ENCODE measurements around the gene TM9SF2. TPM values are rescaled to one million over a fixed set of nuclear protein-coding genes. Genes with fewer than 3 reads are reported as not detected.
"Not testable (repeated sequence)": the region's sequence is repeated elsewhere in the genome, so short reads cannot be mapped to it uniquely, and the experiment has no call there.

The TM9SF2 gene
- total RNA-seq, 2 experiments from 2014 or later = 67.9 to 79.4 TPM

DNA sequence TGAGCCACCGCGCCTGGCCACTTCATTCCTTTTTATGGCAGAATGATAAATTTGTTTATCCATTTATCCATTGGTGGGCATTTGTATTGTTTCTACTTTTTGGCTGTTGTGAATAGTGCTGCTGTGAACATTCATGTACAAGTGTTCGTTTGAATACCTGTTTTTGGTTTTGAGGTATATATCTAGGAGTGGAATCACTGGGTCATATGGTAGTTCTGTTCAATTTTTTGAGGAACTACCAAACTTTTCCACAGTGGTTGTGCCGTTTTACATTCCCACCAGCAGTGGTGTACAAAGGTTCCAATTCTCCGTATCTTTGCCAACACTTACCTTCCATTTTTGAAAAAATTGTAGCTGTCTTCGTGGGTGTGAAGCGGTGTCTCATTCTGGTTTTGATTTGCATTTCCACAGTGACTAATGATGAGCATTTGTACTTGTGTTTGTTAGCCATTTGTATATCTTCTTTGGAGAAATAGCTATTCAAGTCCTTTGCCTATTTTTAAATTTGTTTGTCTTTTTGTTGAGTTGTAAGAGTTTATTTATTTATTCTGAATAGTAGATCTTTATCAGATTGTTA, 55.7 kb downstream of the TM9SF2 start:
- Mint-ChIP-seq H3K36me3 (peaks cover 54% of the 10 kb centered on the region), H3K27ac (no peak overlapping the region), H3K4me3 (no peak overlapping the region), H3K4me1 (peaks cover 8% of the 10 kb centered on the region), H3K9me3 (ENCODE audit: low read depth) (no peaks in the 10 kb centered on the region), H3K27me3 (no peaks in the 10 kb centered on the region)
- CTCF ChIA-PET = interaction anchor here (1.6 kb wide), 1 partner anchor 9 kb away, joined by 3 read pairs; no protein-coding TSS in a partner anchor
- ATAC-seq = no peak
- no peak for DNase-seq

DNA sequence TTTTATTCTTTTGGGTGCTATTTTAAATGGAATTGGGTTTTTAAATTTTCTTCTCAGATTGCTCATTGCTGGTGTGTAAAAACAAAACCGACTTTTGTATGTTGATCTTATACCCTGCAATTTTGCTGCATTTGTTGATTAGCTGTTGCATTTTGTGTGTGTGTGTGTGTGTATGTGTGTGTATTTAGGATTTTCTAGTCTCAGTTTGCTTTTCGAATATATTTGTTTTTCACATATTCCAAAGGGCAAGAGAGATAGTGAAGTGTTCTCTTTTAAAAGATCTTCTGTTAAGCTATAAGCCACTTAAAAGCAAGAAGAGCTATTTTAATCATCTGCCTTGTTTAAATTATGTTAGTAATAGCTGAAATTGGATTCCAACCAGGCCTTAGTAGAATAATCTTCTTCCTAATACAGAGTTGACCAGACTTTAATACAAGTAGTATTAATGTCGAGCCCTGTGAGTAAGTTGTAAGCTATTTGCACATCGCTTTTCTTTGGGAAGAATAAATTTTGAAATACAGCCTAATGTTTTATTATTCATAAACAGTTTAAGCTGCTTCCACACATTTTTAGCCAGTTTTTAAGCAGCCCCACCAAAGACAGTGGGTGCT, 57.4 kb downstream of the TM9SF2 start:
- CTCF ChIA-PET = interaction anchor here (0.8 kb wide), 1 partner anchor 410 kb away, joined by 3 read pairs; no protein-coding TSS in a partner anchor

DNA sequence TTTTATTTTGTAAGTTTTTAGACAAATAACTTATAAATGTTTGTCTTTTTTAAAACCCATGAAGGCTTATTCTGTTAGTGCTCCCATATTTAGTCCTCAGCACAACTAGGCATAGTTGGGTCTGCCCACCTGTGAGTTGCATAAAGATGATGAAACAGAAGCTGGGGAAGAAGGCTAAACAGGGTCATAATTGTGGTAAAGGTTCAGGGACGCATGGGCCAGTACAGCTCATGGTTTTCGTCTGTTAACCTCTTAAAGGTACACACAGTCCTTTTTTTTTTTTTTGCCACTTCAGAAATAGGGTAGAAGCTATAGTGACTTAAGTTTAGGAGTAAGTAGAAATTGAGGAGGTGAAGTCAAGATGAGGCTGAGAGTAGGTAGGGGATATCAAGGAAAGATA, 58.3 kb downstream of the TM9SF2 start:
- DNase-seq (no peak), ATAC-seq (no peak)
- H3K4me3 Mint-ChIP-seq = no peak overlapping the region
- no peaks in the 10 kb centered on the region for H3K9me3 Mint-ChIP-seq (ENCODE audit: low read depth)
- peaks cover 8% of the 10 kb centered on the region for H3K4me1 Mint-ChIP-seq
- H3K27me3 Mint-ChIP-seq = no peaks in the 10 kb centered on the region
- no peak overlapping the region for H3K27ac Mint-ChIP-seq
- H3K36me3 Mint-ChIP-seq = peaks cover 58% of the 10 kb centered on the region
- CTCF ChIA-PET = no interaction called here

More for the DNA sequence above, 57.4 kb downstream of the TM9SF2 start:
- Mint-ChIP-seq H3K27ac (peak overlapping the region; percentile 14), H3K9me3 (ENCODE audit: low read depth) (no peaks in the 10 kb centered on the region), H3K36me3 (peaks cover 57% of the 10 kb centered on the region), H3K27me3 (no peaks in the 10 kb centered on the region), H3K4me3 (no peak overlapping the region), H3K4me1 (peaks cover 8% of the 10 kb centered on the region)
- DNase-seq = no peak
- ATAC-seq = no peak

DNA sequence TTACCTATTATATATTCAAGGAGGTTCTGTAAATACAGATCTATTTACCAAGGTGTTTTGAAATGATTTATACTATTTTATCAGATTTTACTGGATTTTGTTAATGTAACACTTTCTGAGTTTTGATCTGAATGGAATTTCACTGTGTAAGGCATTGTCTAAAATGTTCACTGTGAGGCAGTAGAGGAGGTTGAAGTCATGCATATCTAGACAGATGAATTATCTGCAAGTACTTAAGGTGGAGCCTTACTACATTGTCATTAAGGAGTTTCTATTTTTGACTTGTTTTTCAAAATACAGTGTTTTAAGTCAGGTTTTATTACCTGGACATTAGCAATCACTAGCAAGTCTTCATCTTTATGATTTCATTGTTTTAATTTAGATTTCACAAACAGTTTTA, 62.1 kb downstream of the TM9SF2 start:
- no peak for DNase-seq
- CTCF ChIA-PET = no interaction called here
- Mint-ChIP-seq H3K9me3 (ENCODE audit: low read depth) (no peaks in the 10 kb centered on the region), H3K27ac (no peak overlapping the region), H3K4me1 (peaks cover 4% of the 10 kb centered on the region), H3K36me3 (peaks cover 54% of the 10 kb centered on the region), H3K4me3 (no peak overlapping the region), H3K27me3 (no peaks in the 10 kb centered on the region)
- ATAC-seq = no peak

DNA sequence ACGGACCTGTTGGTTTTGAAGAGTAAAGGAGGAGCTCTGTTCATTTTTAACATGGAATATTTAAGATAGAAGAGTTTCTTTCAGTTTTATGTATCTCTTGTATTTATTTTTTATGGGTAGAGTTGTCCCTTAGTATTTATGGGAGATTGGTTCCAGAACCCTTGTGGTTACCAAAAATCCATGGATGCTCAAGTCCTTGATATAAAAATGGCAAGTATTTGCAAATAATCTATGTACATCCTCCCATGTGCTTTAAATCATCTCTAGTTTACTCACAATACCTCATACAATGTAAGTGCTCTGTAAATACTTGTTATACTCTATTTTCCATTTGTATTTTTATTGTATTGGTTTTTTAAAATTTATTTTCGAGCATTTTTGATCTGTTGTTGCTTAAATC, 63.1 kb downstream of the TM9SF2 start:
- Mint-ChIP-seq H3K27ac (no peak overlapping the region), H3K4me1 (peaks cover 4% of the 10 kb centered on the region), H3K27me3 (no peaks in the 10 kb centered on the region), H3K36me3 (peaks cover 52% of the 10 kb centered on the region), H3K4me3 (no peak overlapping the region), H3K9me3 (ENCODE audit: low read depth) (no peaks in the 10 kb centered on the region)
- CTCF ChIA-PET = no interaction called here
- no peak for ATAC-seq
- no peak for DNase-seq

DNA sequence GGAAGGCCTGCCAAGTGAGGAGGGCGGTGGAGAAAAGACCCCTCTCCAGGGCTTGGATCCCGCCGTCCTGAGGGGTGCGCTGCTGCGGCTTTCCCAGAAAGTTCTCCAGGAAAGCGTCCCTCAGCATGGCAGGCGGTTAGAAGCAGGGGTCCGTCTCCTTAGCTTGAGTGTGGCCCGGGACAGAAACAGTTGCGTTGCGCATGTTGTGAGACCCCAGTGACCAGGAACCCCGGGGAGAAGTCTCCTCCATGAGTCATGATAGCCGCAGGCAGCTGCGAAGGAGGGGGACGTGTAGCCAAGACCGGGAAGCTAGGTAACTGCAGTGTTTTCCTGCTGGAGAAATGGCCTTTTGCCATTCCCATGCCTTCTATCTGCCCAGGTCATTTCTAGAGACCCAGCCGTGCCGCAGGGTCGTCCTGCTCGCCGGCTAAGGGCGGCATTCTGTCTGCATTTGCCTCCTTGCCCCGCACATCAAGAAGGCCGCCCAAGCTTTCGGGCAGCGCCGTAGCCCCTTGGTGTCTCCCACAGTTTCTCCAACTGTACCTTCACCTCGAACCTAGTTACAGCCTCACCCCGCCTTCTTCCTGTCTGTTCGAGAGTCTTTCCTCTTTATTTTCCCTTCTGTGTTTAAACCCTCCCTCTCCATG, 64.3 kb downstream of the TM9SF2 start:
- H3K9me3 Mint-ChIP-seq (ENCODE audit: low read depth) = no peaks in the 10 kb centered on the region
- peaks cover 46% of the 10 kb centered on the region for H3K36me3 Mint-ChIP-seq
- no peak overlapping the region for H3K27ac Mint-ChIP-seq
- peaks cover 4% of the 10 kb centered on the region for H3K4me1 Mint-ChIP-seq
- no peaks in the 10 kb centered on the region for H3K27me3 Mint-ChIP-seq
- H3K4me3 Mint-ChIP-seq = no peak overlapping the region
- DNase-seq (no peak), ATAC-seq (no peak)
- CTCF ChIA-PET = interaction anchor here (1.3 kb wide), 1 partner anchor 8 kb away, joined by 3 read pairs; no protein-coding TSS in a partner anchor

DNA sequence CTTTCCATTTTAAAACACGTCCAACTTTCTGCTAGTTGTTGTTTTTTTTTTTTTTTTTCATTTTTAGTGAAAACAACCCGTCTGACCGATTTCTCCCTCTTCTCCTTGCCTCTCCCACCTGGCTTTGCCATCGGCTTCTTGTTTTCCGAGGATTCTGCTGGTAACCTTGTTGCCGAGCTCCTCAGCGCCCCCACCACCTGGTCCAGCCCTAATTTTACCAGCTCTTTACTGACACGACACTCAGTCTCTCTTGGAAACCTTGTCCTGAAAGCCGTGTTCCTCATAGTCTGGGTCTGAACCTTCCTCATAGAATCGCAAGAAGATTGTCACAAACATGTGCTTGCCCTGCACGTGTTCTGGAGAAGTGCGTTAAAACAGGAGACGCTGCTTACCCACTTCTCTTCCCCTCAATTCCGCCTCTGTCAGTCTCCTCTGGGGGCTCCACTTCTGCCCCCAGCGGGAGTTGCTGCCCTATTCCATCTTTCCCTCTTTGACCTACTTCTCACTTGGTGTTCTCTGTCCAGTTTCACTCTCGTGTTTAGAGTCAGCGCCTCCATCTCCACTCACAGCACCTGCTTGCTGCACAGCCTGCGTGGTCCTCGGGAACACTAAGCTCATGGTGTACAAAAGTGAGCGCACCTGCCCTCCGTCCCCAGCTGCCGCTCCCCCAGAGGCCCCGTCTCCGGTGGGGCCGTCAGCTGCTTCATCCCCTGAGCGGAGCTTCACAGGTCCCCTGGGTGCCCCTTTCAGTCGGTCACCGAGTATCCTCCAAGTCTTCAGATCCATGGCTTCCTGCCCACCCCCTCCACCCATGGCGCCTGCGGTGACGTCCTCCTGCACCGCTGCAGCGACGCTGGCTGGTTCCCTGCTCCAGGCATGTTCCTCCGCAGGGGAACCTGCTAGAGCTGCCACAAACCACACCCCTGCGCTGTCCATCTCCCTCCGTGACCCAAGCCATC, 65.1 kb downstream of the TM9SF2 start:
- CTCF ChIA-PET = interaction anchor here (1.3 kb wide), 1 partner anchor 9 kb away, joined by 3 read pairs; no protein-coding TSS in a partner anchor
- Mint-ChIP-seq H3K27me3 (no peaks in the 10 kb centered on the region), H3K9me3 (ENCODE audit: low read depth) (no peaks in the 10 kb centered on the region), H3K27ac (no peak overlapping the region), H3K4me3 (no peak overlapping the region), H3K36me3 (peaks cover 41% of the 10 kb centered on the region), H3K4me1 (peaks cover 4% of the 10 kb centered on the region)
- ATAC-seq (no peak), DNase-seq (no peak)

DNA sequence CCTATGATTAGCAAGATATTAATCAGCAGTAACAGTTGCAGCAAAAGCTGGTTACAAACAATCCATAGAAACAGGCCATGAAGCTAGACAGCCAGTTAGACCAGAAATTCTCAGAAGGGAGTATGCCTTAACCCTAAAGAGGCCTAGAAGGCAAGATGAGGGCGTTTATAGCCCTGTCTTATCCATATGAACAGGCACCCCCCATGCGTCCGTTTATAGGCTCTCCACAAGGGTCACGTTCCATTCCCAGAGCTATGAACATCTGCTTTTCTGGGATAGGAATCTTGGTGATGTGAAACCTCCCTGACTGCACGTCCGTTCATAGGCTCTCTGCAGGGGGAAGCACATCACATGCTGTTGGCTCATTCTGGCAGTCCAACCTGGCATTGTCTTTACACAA, 67.6 kb downstream of the TM9SF2 start:
- H3K27ac Mint-ChIP-seq; H3K27me3 Mint-ChIP-seq; H3K9me3 Mint-ChIP-seq (ENCODE audit: low read depth); H3K4me3 Mint-ChIP-seq; H3K4me1 Mint-ChIP-seq; CTCF ChIA-PET; ATAC-seq; DNase-seq: not testable (repeated sequence)
- peaks cover 23% of the 10 kb centered on the region for H3K36me3 Mint-ChIP-seq

DNA sequence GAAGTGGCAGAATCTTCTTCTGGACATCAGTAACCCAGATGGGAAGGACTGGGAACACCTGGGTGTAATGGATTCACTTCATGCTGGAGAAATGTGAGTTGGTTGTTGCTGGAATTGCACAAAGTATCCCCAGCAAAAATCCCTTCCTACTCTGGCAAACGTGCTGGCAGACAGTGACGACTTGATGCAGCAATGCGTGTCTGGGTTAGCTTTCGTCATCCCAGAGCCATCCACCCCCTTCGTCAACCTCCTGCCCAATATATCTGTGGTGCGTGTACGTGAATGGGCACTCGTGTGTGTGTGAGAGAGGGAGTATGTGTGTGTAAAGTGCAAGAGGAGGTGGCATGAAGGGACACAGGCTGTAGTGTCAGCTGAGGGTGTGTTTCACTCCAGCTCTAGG, 70.9 kb downstream of the TM9SF2 start:
- H3K4me3 Mint-ChIP-seq = no peak overlapping the region

DNA sequence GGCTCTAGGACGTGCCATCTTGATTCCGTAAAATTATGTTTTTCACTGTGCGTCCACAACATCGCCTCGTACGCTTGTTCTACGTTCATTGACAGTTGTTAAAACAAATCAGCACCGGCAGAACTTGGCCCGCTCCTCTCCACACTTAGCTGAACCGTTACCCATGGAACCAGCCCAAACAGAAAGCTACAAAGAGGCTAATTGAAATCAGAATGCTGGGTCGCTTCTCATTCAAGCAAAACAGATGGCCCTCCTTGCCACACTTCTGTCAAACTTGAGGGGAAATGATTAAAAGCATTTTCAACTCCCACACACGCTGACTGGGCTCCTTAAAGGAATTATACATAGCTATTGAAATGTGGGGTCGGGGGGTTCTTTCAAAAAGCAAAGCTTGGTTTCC, 71.6 kb downstream of the TM9SF2 start:
- H3K27ac Mint-ChIP-seq = no peak overlapping the region
- H3K4me1 Mint-ChIP-seq = peaks cover 2% of the 10 kb centered on the region
- peaks cover 3% of the 10 kb centered on the region for H3K36me3 Mint-ChIP-seq
- no peaks in the 10 kb centered on the region for H3K27me3 Mint-ChIP-seq
- DNase-seq = no peak
- no peaks in the 10 kb centered on the region for H3K9me3 Mint-ChIP-seq (ENCODE audit: low read depth)
- CTCF ChIA-PET = interaction anchor here (1.4 kb wide), 1 partner anchor 20 kb away, joined by 3 read pairs; no protein-coding TSS in a partner anchor
- H3K4me3 Mint-ChIP-seq = no peak overlapping the region
- no peak for ATAC-seq

More for the DNA sequence above, 70.9 kb downstream of the TM9SF2 start:
- H3K9me3 Mint-ChIP-seq (ENCODE audit: low read depth) = no peaks in the 10 kb centered on the region
- CTCF ChIA-PET = no interaction called here
- peaks cover 3% of the 10 kb centered on the region for H3K36me3 Mint-ChIP-seq
- no peak for ATAC-seq
- H3K4me1 Mint-ChIP-seq = peaks cover 2% of the 10 kb centered on the region
- no peak overlapping the region for H3K27ac Mint-ChIP-seq
- no peaks in the 10 kb centered on the region for H3K27me3 Mint-ChIP-seq
- DNase-seq = no peak

DNA sequence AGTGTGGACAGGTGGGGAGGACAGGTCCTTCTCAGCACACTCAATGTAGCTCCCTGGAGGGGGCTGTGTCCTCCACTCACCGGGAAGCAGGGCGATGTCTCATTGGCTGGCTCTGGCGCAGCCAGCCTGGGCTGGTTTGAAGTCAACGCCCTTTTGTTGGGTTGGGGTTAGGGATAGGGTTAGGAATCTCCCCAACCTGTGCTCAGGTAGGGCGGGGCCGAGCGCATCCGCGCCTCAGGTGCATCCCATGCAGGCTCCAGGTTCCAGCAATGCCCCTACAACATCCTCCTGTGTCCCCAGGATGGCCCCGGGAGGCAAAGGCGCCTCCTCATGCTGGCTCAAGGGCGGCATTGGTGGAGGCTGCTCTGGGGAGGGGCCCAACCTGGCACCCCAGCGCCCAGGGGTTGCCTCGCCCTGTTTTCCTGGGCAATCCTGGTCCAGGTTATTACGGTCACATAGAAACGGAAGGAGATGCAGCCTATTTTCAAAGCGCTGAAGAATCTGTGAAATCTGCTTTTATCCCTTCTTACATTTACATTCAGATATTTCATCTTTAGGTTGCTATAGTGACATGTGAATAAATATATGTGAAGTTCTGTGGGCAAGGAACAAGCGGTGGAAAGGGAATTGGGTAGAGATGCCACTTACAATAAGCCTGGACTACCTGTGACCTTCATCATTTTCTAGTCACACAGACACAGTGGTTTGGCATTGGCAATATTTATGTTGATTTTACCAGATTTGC, 74.3 kb downstream of the TM9SF2 start:
- Mint-ChIP-seq H3K27me3 (no peaks in the 10 kb centered on the region), H3K27ac (no peak overlapping the region), H3K36me3 (no peaks in the 10 kb centered on the region), H3K4me1 (peaks cover 4% of the 10 kb centered on the region), H3K9me3 (ENCODE audit: low read depth) (no peaks in the 10 kb centered on the region), H3K4me3 (no peak overlapping the region)
- DNase-seq (no peak), ATAC-seq (no peak)
- CTCF ChIA-PET = no interaction called here

DNA sequence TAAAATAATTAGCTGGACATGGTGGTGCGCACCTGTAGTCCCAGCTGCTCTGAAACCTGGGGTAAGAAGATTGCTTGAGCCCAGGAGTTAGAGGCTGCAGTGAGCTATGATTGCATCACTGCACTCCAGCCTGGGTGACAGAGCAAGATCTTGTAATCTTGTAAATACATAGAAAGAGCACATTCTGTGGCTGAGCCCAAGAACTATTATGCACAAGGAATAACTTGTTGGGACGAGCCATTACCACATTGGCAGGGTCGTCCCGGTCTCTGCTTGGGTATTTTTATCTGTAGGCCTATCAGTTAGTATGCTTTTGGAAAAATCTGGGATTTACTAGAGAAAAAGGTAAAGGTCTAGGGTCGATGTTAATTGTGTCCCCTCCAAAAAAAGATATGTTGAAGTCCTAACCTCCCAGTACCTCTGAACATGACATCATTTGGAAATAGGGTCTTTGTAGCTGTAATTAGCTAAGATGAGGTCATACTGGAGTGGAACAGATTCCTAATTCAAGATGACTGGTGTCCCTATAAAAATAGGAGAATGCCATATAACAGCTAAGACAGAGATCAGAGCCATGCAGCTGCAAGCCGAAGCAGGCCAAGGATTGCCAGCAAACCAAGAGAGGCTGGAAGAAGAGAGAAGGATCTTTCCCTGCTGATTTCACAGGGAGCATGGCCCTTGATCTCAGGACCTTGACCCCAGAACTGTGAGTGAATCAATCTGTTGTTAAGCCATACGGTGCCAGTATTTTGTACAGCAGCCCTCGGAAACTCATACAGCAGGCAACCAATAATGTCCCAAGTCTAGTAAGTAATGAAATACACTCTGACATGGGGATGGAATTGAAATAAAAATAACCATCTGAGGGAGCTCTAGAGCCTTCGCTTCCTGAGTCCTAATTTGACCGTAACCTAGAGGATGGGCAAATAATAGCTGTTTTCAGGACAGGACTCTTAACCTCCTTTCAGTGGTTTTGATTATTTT, 77.0 kb downstream of the TM9SF2 start:
- no peaks in the 10 kb centered on the region for H3K9me3 Mint-ChIP-seq (ENCODE audit: low read depth)
- peaks cover 4% of the 10 kb centered on the region for H3K4me1 Mint-ChIP-seq
- CTCF ChIA-PET = interaction anchor here (0.8 to 2.7 kb wide), 2 partner anchors 78 to 625 kb away, joined by 4 to 8 read pairs; no protein-coding TSS in a partner anchor
- no peaks in the 10 kb centered on the region for H3K36me3 Mint-ChIP-seq
- DNase-seq (no peak), ATAC-seq (no peak)
- H3K4me3 Mint-ChIP-seq = no peak overlapping the region
- H3K27ac Mint-ChIP-seq = no peak overlapping the region
- H3K27me3 Mint-ChIP-seq = no peaks in the 10 kb centered on the region
